C4-2B (cell line): ENCODE measurements around the gene PEX6.

Source experiments
- H3K27ac ChIP-seq: fragments of 450-650 bp; 2 replicates; pipeline ENCODE4 v1.5.1; 2017
- CTCF ChIP-seq: fragments of 450-650 bp; conservative IDR thresholded peaks from 2 replicates; pipeline ENCODE4 v1.5.1; 2017; ENCODE audit warnings: mild to moderate bottlenecking
- ZFX ChIP-seq: fragments of 450-650 bp; IDR thresholded peaks from 2 replicates; pipeline ENCODE4 v1.6.1; 2017

PEX6 gene

GRCh38 chr6:42966571-42966970 lies 12.4 kb downstream of the PEX6 start:
- no peak overlapping the region for H3K27ac ChIP-seq
- no peak for TF ChIP-seq CTCF
- no peak for TF ChIP-seq ZFX

- no peak overlapping the region for H3K27ac ChIP-seq
- TF ChIP-seq CTCF (no peak; the same call in 1 of the 2 replicates), ZFX (no peak)
These were observed 15.0 kb downstream of the PEX6 start for GRCh38 chr6:42963855-42964605.

- H3K27ac ChIP-seq, result no peak overlapping the region
- TF ChIP-seq CTCF, result no peak
- no peak for TF ChIP-seq ZFX
These were observed 15.7 kb downstream of the PEX6 start for GRCh38 chr6:42963179-42963854.

- TF ChIP-seq CTCF (no peak), ZFX (no peak)
- no peak overlapping the region for H3K27ac ChIP-seq
These were observed 16.3 kb downstream of the PEX6 start for GRCh38 chr6:42962502-42963178.

GRCh38 chr6:42962096-42962495 lies 16.9 kb downstream of the PEX6 start:
- H3K27ac ChIP-seq, result no peak overlapping the region
- TF ChIP-seq CTCF (no peak), ZFX (no peak)

- TF ChIP-seq CTCF, result no peak
- no peak for TF ChIP-seq ZFX
- peak overlapping the region; percentile 80 for H3K27ac ChIP-seq
These were observed 17.9 kb downstream of the PEX6 start for GRCh38 chr6:42961020-42961470.
